GM12892 (cell line): ENCODE data around the gene TAF6.

Experiments used
- POLR2A ChIP-seq: IDR thresholded peaks from 2 replicates; pipeline ENCODE4 v1.6.1; 2011; ENCODE audit warnings: low read depth, low read length, control low read depth
- TAF1 ChIP-seq: IDR thresholded peaks from 2 replicates; pipeline ENCODE4 v1.6.1; 2011; ENCODE audit warnings: low read depth, mild to moderate bottlenecking, control low read depth, low read length, borderline replicate concordance

GRCh38 chr7:100166317-100166940, 47.3 kb upstream of the TAF6 start:
- TF ChIP-seq POLR2A = no peak
- no peak for TF ChIP-seq TAF1
